HepG2 (cell line): ENCODE data around the gene BPIFB2. TPM values are rescaled to one million over a fixed set of nuclear protein-coding genes. Genes with fewer than 3 reads are reported as not detected.

Source experiments
- ATAC-seq: fragments of 200-7000 bp; cut with Tn5 transposase; 3 replicates; pipeline ENCODE4 v1.9.1; 2020; ENCODE audit warnings: mild to moderate bottlenecking, moderate library complexity
- BruUV-seq: library from RNA; stranded (reverse); fragments of 400-500 nt; replicated peaks from 2 replicates; lab custom pipeline; 2021; lab: Mats Ljungman, UMichigan
- CTCF ChIA-PET: fragments of 300-600 bp; formaldehyde crosslinking; extraction: SDS; loops from one replicate; lab custom pipeline; 2021; ENCODE audit warnings: low total read pairs, inconsistent platforms, low intra/inter-chr PET ratio; lab: Yijun Ruan, JAX
- POLR2A ChIA-PET: fragments of 350-600 bp; sonication (Branson Sonifier 250); formaldehyde crosslinking; loops from one replicate; lab custom pipeline; 2020; ENCODE audit warnings: antibody characterized with exemption, inconsistent platforms; lab: Yijun Ruan, JAX
- DNase-seq: peaks from one replicate; pipeline ENCODE4 v3.0.0-alpha.2; 2015; ENCODE audit warnings: low spot score
- FAIRE-seq: peaks from 3 replicates; lab custom pipeline; 2011; peaks lifted over from hg19 to GRCh38; lab: Jason Lieb, UNC
- H2AFZ ChIP-seq: one replicate; pipeline ENCODE4 v1.6.1; 2011; ENCODE audit warnings: low read length, inconsistent platforms
- H3K27ac ChIP-seq: fragments of 300-600 bp; 3 replicates; pipeline ENCODE4 v1.8.0; 2011; ENCODE audit warnings: mixed run types, mild to moderate bottlenecking, mixed read lengths, low read length, inconsistent platforms; ENCODE audit not compliant: insufficient read depth; ENCODE audit errors: extremely low read length
- H3K27me3 ChIP-seq, 2 experiments: fragments of 200-600 bp in 1 of 2; 2 replicates in 1 of 2; 3 replicates in 1 of 2; pipeline versions ENCODE4 v1.6.0 to v1.8.0; 2011; ENCODE audit warnings: low read length in 2 of 2, mild to moderate bottlenecking in 2 of 2, moderate library complexity in 2 of 2, inconsistent platforms in 1 of 2; ENCODE audit not compliant: insufficient read depth in 2 of 2, control insufficient read depth in 1 of 2
- H3K36me3 ChIP-seq, 2 experiments: fragments of 200-600 bp in 1 of 2; replicated peaks in 1 of 2; 2 replicates in 1 of 2; 3 replicates in 1 of 2; pipeline versions ENCODE4 v1.5.1 to v1.8.0; 2011; ENCODE audit warnings: low read length in 2 of 2, inconsistent platforms in 1 of 2; ENCODE audit not compliant: insufficient read depth in 2 of 2, control insufficient read depth in 1 of 2
- H3K4me1 ChIP-seq: 2 replicates; pipeline ENCODE4 v1.5.1; 2012; ENCODE audit warnings: low read length, inconsistent platforms; ENCODE audit not compliant: insufficient read depth
- H3K4me2 ChIP-seq: 2 replicates; pipeline ENCODE4 v1.6.0; 2011; ENCODE audit warnings: low read depth, low read length, inconsistent platforms
- H3K4me3 ChIP-seq, 3 experiments: fragments of 200-600 bp in 1 of 3; sonication (generic), shearing (Covaris generic) in 1 of 3; replicated peaks in 1 of 3; 2 replicates each; pipeline ENCODE4 v1.5.1; 2011 to 2016; ENCODE audit warnings: low read length in 3 of 3, inconsistent platforms in 2 of 3, low read depth in 2 of 3, mild to moderate bottlenecking in 2 of 3, control low read depth in 1 of 3, mixed read lengths in 1 of 3; ENCODE audit not compliant: insufficient read depth in 1 of 3
- H3K79me2 ChIP-seq: one replicate; pipeline ENCODE4 v1.6.1; 2011; ENCODE audit warnings: low read length, inconsistent platforms; ENCODE audit not compliant: insufficient read depth
- H3K9ac ChIP-seq: 2 replicates; pipeline ENCODE4 v1.6.0; 2011; ENCODE audit warnings: mild to moderate bottlenecking, low read depth, low read length, inconsistent platforms; ENCODE audit not compliant: insufficient read depth
- H3K9me3 ChIP-seq: 2 replicates; pipeline ENCODE4 v1.5.1; 2012; ENCODE audit warnings: mild to moderate bottlenecking, low read length
- H4K20me1 ChIP-seq: 2 replicates; pipeline ENCODE4 v1.6.0; 2011; ENCODE audit warnings: inconsistent platforms, mild to moderate bottlenecking, low read length, moderate library complexity; ENCODE audit not compliant: insufficient read depth
- CEBPZ ChIP-seq: IDR thresholded peaks from 2 replicates; pipeline ENCODE4 v1.6.1; 2012; ENCODE audit warnings: low read length, improper control_type of control experiment
- JUN ChIP-seq: sonication (generic); formaldehyde crosslinking; IDR thresholded peaks from 2 replicates; pipeline ENCODE4 v1.4.0; 2020; ENCODE audit warnings: mild to moderate bottlenecking, missing genetic modification reagents
- KLF11 ChIP-seq: IDR thresholded peaks from 2 replicates; pipeline ENCODE4 v1.6.1; 2016; ENCODE audit warnings: missing compliant biosample characterization
- PRDM15 ChIP-seq: sonication (generic); formaldehyde crosslinking; IDR thresholded peaks from 2 replicates; pipeline ENCODE4 v1.4.0; 2020; ENCODE audit warnings: missing genetic modification reagents
- RARG ChIP-seq: sonication (generic); formaldehyde crosslinking; IDR thresholded peaks from 2 replicates; pipeline ENCODE4 v1.4.0; 2020; ENCODE audit warnings: low read depth, mild to moderate bottlenecking, missing genetic modification reagents
- TP53 ChIP-seq: sonication (generic); formaldehyde crosslinking; conservative IDR thresholded peaks from 2 replicates; pipeline ENCODE4 v1.4.0; 2020; ENCODE audit warnings: missing genetic modification reagents
- ZFP36L2 ChIP-seq: sonication (generic); formaldehyde crosslinking; IDR thresholded peaks from 2 replicates; pipeline ENCODE4 v1.4.0; 2020; ENCODE audit warnings: missing genetic modification reagents
- ZFX ChIP-seq: sonication (generic); formaldehyde crosslinking; IDR thresholded peaks from 2 replicates; pipeline ENCODE4 v1.4.0; 2020; ENCODE audit warnings: mild to moderate bottlenecking, low read depth, missing genetic modification reagents, moderate library complexity
- ZNF629 ChIP-seq: sonication (generic); formaldehyde crosslinking; conservative IDR thresholded peaks from 2 replicates; pipeline ENCODE4 v1.5.0; 2020; ENCODE audit warnings: missing genetic modification reagents
- ZNF652 ChIP-seq: IDR thresholded peaks from 2 replicates; pipeline ENCODE4 v1.6.1; 2016; ENCODE audit warnings: low read depth, borderline replicate concordance
- WGBS: methylation state at CpG from one replicate; pipeline ENCODE4 v1.1.6; 2017; ENCODE audit warnings: low lambda C conversion rate; 5-methylcytosine and 5-hydroxymethylcytosine counted together
- in situ Hi-C: cut with HindIII; loops from 2 replicates; pipeline ENCODE4 v1.10.0; 2017; ENCODE audit warnings: low pct_unique_long_range_greater_than_20kb; ENCODE audit not compliant: extremely low pct_ligation_motif_present
- intact Hi-C: fragments of 100-400 bp; cut with micrococcal nuclease; formaldehyde crosslinking; loops from one replicate; pipeline ENCODE4 v1.10.0; 2022; ENCODE audit not compliant: unreplicated experiment
- polyA plus RNA-seq, 8 experiments: library from polyadenylated mRNA; depleted of rRNA in 3 of 8; stranded (reverse) in 7 of 8; unstranded in 1 of 8; fragments of >200 nt; fragmentation: Illumina TruSeq in 4 of 8; extraction: Trizol in 4 of 8; gene quantifications; 2 replicates each; pipeline versions ENCODE4 v1.2.1 to v1.2.3, GENCODE V29; 2011 to 2016; ENCODE audit warnings: low read depth in 4 of 8, missing spikeins in 1 of 8, mixed read lengths in 1 of 8; ENCODE audit not compliant: insufficient read depth in 1 of 8
- total RNA-seq, 5 experiments: library from RNA; depleted of rRNA; stranded (reverse); fragments of >200 nt; fragmentation: Illumina TruSeq; extraction: Trizol; gene quantifications; 2 replicates each; pipeline ENCODE4 v1.2.3, GENCODE V29; 2016; ENCODE audit warnings: low read depth in 1 of 5

BPIFB2 gene
- total and polyA plus RNA-seq, 2 of the 13 experiments (the other 11 are each of a cell fraction or from before 2014, with no cell fraction given), result 54.5 to 902 TPM

GRCh38 chr20:32986331-32986966 is 21.1 kb upstream of the BPIFB2 start:
- ChIA-PET POLR2A (no interaction called here), CTCF (no interaction called here)
- Histone ChIP-seq H3K36me3 (no peaks in the 10 kb centered on the region), H2AFZ (no peak overlapping the region), H3K4me3 (no peak overlapping the region), H3K9me3 (no peaks in the 10 kb centered on the region), H3K9ac (no peak overlapping the region), H3K4me1 (peaks cover 10% of the 10 kb centered on the region), H3K4me2 (no peak overlapping the region), H4K20me1 (no peaks in the 10 kb centered on the region), H3K79me2 (no peaks in the 10 kb centered on the region), H3K27me3 (peaks cover 0 to 50% of the 10 kb centered on the region in 2 experiments; a peak in 2 of 5 replicates), H3K27ac (no peak overlapping the region)
- 50% methylated on average over 17 of the region's 18 CpGs for WGBS
- BruUV-seq, result no TSS peak
- ATAC-seq, result peak; percentile 19
- in situ Hi-C loops, result no loop called here
- no peak for DNase-seq
- intact Hi-C loops, result no loop called here
- FAIRE-seq, result no peak
- TF ChIP-seq TP53 (no peak), ZFX (CRISPR knock-in tag) (0 out of 2 replicates have a peak, but pooled peaks have one; percentile 28)

GRCh38 chr20:32987044-32987825 is 20.3 kb upstream of the BPIFB2 start:
- no peak overlapping the region for H2AFZ ChIP-seq
- in situ Hi-C loops, result no loop called here
- FAIRE-seq, result no peak
- no peak overlapping the region for H3K27ac ChIP-seq
- CTCF ChIA-PET, result no interaction called here
- peaks cover 0 to 56% of the 10 kb centered on the region in 2 experiments; a peak in 2 of 5 replicates for H3K27me3 ChIP-seq
- no TSS peak for BruUV-seq
- H3K4me3 ChIP-seq, result no peak overlapping the region
- no peaks in the 10 kb centered on the region for H3K9me3 ChIP-seq
- intact Hi-C loops, result no loop called here
- no peaks in the 10 kb centered on the region for H4K20me1 ChIP-seq
- H3K36me3 ChIP-seq, result no peaks in the 10 kb centered on the region
- H3K4me2 ChIP-seq, result no peak overlapping the region
- no peak for ATAC-seq
- H3K4me1 ChIP-seq, result peaks cover 10% of the 10 kb centered on the region
- WGBS, result 53% methylated on average over 11 of the region's 11 CpGs
- DNase-seq, result no peak
- H3K9ac ChIP-seq, result no peak overlapping the region
- no peaks in the 10 kb centered on the region for H3K79me2 ChIP-seq
- POLR2A ChIA-PET, result no interaction called here
- no peak for TF ChIP-seq CEBPZ
- TF ChIP-seq ZFP36L2 (CRISPR knock-in tag), result no peak
- peak; percentile 87 for TF ChIP-seq ZNF629
- no peak for TF ChIP-seq RARG (CRISPR knock-in tag)
- no peak for TF ChIP-seq PRDM15 (CRISPR knock-in tag)
- no peak for TF ChIP-seq ZNF652 (CRISPR knock-in tag)
- TF ChIP-seq KLF11 (CRISPR knock-in tag), result no peak
- no peak for TF ChIP-seq JUN (CRISPR knock-in tag)
